Esophagus mucosa (tissue), 1 donor: ENCODE measurements around the gene DCST2. TPM values are rescaled to one million over a fixed set of nuclear protein-coding genes. Genes with fewer than 3 reads are reported as not detected.
"Not testable (repeated sequence)": the region's sequence is repeated elsewhere in the genome, so short reads cannot be mapped to it uniquely, and the experiment has no call there.

ENCODE experiments used
- ATAC-seq: fragments of 200-7000 bp; cut with Tn5 transposase; one replicate; pipeline ENCODE4 v1.9.1; 2020
- total RNA-seq: library from RNA; stranded (reverse); gene quantifications from one replicate; pipeline ENCODE4 v1.2.4, GENCODE V29; 2023
- donor health status: DM: yes; HTN: yes; CAD: no.

Gene DCST2
- total RNA-seq, 1 donor from 2014 or later = 1.3 TPM

GRCh38 chr1:154995301-154995983, 38.1 kb downstream of the DCST2 start:
- ATAC-seq = not testable (repeated sequence)

DNA sequence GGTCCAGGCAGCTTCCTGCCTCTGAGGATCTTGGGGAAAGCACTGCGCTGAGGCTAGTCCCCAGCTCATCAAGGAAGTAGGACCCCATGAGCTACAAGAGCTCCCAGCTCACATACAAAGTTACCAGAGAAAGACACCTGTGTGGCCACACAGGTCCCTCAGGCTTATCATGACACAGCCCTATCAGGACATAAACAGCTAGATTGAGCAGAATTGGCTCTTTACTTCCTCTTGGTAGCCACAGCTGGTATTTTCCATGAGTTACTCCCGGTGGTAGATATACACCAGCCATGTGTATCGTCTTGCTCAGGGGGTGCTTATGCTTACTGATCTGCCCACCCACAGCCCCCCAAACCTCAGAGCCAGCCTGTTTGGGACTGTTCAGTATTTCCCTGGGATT, 39.0 kb downstream of the DCST2 start:
- no peak for ATAC-seq

DNA sequence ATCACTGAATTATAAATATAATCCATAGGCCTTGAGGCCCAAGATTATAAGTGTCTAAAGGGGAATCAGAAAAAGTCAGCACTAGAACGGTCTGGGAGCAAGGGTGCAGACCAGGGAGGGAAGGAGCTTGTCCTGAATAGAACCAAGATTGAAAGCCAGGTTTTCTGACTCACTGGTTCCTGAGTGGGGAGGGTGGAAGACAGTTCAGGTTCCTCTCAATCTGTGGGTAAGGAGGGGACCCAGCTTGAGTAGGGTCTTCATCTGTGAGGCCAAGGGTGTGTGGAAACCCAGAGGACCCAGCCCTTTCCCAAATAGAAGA, 39.4 kb downstream of the DCST2 start:
- ATAC-seq = no peak

DNA sequence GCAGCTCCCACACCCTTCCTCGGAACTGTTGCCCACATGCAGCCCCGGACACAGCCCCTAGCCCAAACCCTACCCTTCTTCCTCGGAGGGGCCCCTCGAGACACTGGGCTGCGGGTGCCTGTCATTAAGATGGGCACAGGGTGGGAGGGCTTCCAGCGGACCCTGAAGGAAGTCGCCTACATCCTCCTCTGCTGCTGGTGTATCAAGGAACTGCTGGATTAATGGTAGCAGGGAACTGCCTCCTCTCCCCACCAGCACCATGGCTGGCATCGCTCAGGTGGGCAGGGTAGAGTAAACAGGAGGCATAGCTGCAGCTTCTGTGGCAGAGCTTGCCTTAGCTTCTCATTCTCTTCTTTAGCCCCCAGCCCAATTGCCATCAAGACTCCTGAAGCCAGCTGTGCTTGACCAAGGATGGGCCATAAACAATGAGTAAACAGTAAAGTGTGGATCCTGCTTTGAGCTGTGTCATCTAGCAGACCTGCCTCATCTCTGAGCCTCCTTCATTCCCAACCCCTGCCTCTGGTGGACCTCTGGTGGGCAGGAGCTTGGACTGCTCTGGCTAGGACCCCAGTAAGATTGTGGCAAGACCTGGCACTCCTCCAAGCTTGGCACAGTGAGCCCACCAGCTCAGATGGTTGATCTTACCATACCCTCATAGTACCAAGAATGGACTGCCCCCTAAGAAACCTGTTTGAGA, 39.9 kb downstream of the DCST2 start, which contains the start of gene LENEP:
Gene LENEP, plus strand, starts transcription at position 15 of the 697 bp plus-strand sequence. Its CDS starts 22 bp downstream, at position 37.
- no peak for ATAC-seq

- peak; percentile 5 for ATAC-seq
These were observed 40.6 kb downstream of the DCST2 start for GRCh38 chr1:154992721-154993571.

DNA sequence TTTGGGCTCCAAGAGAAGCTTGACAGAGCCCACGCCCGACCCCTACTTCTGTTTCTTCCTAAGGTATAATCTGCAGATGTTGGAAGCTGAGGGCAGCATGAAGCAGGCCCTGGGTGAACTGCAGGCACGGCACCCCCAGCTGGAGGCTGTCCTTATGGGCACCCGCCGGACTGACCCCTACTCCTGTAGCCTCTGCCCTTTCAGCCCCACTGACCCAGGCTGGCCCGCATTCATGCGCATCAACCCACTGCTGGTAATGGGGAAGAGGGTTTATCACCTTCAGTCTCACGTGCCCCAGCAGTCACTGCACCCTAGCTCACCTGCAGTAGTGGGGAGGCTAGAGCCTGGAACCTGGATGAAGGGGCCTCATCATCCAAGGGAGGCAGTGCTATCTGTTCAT, 43.3 kb downstream of the DCST2 start:
- ATAC-seq = no peak

DNA sequence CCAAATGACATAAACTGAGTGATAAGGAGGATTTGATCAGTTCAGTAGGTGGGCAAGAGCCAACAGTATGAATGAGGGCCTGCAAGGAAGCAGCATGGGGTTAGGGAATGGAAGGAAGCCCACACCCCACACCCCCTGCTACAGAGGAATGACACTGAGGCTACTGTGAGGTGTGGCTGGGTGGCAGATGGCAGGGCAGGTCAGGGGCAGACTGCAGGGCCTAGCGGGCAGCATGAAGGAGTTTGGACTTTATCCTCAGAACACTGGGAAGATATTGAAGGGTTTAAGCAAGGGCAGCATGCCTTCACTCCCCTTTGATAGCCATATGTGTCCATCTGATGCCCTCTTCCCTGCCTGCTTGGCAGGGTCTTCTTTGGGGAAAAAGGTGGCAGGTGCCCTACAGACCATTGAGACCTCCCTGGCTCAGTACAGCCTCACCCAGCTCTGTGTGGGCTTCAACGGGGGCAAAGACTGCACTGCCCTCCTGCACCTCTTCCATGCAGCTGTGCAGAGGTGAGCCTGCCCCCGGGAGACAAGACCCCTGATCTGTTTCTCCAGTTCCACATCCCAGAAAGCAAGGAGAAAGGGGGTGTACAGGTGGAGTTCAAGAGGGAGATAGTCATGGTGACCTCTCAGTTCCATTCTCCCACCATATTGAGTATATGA, 44.3 kb downstream of the DCST2 start:
- ATAC-seq = no peak

DNA sequence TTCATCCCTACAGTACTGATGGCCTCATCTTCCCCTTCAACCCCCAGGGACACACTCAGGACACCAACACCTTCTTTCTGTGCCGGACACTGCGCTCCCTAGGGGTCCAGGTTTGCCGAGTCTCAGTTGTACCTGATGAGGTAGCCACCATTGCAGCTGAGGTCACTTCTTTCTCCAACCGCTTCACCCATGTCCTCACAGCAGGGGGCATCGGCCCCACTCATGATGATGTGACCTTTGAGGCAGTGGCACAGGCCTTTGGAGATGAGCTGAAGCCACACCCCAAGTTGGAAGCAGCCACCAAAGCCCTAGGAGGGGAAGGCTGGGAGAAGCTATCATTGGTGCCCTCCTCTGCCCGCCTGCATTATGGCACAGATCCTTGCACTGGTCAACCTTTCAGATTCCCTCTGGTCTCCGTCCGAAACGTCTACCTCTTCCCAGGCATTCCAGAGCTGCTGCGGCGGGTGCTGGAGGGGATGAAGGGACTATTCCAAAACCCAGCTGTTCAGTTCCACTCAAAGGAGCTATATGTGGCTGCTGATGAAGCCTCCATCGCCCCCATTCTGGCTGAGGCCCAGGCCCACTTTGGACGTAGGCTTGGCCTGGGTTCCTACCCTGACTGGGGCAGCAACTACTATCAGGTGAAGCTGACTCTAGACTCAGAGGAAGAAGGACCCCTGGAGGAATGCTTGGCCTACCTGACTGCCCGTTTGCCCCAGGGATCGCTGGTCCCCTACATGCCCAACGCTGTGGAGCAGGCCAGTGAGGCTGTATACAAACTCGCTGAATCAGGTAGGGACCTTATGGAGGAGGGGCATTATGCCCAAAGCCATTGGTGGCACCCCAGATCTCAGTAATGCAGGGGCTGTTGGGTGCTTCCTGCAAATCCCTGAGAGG, 45.3 kb downstream of the DCST2 start:
- ATAC-seq = no peak

DNA sequence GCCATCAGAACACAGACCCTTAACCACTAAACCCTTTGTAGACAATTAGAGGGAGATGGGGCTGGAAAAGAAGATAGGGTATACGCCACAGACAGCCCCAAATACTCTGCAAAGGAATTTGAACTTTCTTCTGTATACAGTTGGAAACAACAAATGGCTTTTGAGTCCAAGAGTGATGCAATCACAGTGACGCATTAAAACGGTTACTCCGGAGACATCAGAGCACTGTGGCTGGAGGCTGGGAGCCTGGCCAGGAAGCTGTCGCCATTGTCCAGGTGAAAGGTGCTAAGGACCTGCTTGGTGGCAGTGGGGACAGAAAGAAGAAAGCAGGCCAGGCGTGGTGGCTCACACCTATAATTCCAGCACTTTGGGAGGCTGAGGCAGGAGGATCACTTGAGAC, 46.3 kb downstream of the DCST2 start:
- no peak for ATAC-seq

GRCh38 chr1:154986736-154987135, 46.8 kb downstream of the DCST2 start:
- not testable (repeated sequence) for ATAC-seq

- ATAC-seq = peak; percentile 19
These were observed 49.7 kb downstream of the DCST2 start for GRCh38 chr1:154983776-154984466.

DNA sequence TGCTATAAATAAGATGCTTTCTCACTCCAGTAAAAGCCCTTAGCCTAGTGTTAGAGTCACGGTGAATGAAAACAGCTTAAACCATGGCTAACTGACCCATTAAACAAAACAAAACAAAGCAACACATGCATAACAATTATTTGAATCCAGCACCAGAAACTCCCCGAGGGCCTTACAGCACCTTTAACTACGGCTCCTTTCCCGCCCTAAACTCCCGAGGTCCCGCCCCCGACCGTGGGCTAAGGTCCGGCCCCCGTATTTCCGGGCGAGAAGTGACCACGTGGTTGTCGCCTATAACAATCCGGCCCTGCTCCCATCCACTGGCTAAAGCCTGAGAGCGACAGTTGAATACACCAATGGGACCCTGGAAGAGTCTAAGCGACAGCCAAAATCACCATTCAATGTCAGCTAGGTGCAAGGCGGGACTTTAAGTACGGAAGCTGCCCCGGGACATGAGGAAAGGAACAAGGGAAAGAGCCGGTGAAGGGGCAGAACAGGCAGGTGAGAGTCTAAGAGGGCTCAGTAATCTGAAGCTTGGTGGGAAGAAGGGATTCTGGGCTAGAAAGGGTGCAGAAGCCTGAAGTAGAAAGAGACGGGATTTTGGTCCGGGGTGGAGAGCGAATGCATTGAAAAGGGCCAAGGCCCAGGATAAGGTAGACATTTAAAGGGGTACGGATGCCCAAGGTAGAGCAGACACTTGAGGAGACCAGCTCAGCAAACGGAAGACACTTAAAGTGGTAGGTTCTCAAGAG, 50.5 kb downstream of the DCST2 start, which contains the start of gene FLAD1:
Gene FLAD1, plus strand, starts transcription at position 448 of the 752 bp plus-strand sequence. CDS start 351 bp downstream, outside the sequence.
- peak; percentile 99 for ATAC-seq

GRCh38 chr1:154982341-154982740, 51.2 kb downstream of the DCST2 start:
- no peak for ATAC-seq

- ATAC-seq = no peak
These were observed 55.2 kb downstream of the DCST2 start for GRCh38 chr1:154978360-154978759.

DNA sequence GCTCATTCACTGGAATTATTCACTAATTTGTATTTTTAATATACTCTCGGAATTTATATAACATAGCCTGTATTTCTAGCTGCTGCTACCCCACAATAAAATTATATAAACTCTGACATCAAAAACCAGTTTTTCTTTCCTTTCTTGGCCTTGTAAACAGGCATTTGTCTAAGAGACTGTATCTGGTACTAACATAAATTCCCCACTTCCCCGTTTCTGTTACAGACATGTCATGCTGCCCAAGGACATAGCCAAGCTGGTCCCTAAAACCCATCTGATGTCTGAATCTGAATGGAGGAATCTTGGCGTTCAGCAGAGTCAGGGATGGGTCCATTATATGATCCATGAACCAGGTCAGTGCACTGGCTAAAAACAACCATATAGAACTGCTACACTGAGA, 55.8 kb downstream of the DCST2 start:
- ATAC-seq = not testable (repeated sequence)

- no peak for ATAC-seq
These were observed 58.0 kb downstream of the DCST2 start for GRCh38 chr1:154975409-154976059.

- peak; percentile 65 for ATAC-seq
These were observed 58.7 kb downstream of the DCST2 start for GRCh38 chr1:154974808-154975408.

DNA sequence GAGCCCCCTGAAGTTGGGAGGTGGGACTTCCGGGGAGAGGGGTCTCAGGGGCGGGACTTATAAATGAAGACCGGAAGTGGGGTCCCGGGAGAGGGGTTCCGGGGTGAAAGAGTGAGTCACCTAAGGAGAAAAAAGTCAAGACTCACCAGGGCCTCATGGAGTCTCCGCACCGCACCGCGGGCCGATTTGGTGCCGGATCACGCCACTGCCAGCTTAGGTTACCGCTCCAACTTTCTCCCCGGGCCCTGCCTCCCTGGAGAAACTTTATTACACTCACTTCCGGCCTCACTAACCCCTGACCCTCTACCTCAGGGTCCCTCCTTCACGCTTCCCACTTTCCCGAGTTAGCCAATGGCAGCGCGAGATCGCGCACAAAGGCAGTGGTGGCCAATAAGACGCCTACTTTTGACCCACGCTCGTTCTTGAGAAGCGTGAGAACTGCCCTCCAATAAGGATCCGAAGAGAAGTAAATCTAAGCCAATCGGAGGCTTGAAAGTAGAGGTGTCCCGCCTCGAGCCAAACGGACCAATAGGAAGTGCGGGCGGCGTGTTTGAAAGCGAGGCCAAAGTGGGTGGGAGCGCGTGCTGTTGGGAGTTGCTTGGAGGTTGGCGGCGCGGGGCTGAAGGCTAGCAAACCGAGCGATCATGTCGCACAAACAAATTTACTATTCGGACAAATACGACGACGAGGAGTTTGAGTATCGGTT, 59.3 kb downstream of the DCST2 start, which contains the start of gene CKS1B:
Gene CKS1B, plus strand, starts transcription at position 580 of the 706 bp plus-strand sequence. Its CDS starts 65 bp downstream, at position 645.
- ATAC-seq = peak; percentile 84
